SHP77 treated with DMSO at 0.1 percent for 48 hours (cell line): ENCODE results near the gene PAM16.

ENCODE experiments used
- DNase-seq: peaks from one replicate; lab custom pipeline; 2025; lab: John Stamatoyannopoulos, UW

The PAM16 gene

DNA sequence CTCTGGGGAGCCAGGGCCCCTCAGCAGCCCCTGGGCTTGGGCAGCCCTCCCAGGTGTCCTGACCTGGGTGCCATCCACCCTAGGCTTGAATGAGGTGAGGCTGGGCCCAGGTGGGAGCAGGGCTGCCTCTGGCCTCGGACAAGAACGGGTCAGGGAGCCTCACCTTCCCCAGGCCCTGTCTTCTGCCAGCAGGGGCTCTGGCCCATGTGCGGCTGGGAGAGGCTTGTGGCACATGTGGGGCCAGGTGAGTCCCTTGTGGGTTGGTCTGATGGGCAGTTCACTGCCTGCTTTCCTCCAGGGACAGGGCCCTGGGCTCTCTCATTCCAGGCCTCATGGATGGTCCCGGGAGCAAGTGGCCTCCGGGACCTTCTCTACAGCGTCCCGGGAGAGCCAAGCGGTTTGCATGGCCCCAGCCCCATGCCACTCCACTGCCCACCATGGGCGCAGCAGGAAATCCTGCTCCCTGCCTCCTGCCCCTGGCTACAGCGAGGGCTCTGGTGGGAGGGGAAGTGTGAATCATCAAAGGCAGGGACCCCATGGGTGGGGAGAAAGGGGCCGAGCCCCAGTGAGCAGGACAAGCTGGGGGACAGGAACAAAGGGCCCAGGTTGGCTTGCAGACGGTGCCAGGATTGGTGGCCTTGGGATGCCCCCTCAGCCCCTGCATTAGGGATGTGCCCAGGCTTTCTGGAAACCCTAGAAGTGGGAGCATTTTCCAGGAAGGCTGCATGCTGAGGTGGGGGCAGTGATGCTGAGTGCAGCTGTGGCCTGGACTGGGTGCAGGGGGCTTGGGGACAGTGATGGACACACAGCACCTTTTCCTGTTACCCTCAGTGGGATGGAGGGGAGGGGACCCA lies 32.7 kb upstream of the PAM16 start:
- DNase-seq: no peak

DNA sequence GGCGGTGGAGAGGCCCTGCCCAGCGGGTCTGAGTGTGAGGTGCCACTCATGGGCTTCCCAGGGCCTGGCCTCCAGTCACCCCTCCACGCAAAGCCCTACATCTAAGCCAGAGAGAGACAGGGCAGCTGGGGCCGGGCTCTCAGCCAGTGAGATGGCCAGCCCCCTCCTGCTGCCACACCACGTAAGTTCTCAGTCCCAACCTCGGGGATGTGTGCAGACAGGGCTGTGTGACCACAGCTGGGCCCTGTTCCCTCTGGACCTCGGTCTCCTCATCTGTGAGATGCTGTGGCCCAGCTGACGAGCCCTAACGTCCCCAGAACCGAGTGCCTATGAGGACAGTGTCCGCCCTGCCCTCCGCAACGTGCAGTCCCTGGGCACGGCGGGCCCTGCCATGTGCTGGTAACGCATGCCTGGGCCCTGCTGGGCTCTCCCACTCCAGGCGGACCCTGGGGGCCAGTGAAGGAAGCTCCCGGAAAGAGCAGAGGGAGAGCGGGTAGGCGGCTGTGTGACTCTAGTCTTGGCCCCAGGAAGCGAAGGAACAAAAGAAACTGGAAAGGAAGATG lies 31.8 kb upstream of the PAM16 start:
- DNase-seq: no peak

DNA sequence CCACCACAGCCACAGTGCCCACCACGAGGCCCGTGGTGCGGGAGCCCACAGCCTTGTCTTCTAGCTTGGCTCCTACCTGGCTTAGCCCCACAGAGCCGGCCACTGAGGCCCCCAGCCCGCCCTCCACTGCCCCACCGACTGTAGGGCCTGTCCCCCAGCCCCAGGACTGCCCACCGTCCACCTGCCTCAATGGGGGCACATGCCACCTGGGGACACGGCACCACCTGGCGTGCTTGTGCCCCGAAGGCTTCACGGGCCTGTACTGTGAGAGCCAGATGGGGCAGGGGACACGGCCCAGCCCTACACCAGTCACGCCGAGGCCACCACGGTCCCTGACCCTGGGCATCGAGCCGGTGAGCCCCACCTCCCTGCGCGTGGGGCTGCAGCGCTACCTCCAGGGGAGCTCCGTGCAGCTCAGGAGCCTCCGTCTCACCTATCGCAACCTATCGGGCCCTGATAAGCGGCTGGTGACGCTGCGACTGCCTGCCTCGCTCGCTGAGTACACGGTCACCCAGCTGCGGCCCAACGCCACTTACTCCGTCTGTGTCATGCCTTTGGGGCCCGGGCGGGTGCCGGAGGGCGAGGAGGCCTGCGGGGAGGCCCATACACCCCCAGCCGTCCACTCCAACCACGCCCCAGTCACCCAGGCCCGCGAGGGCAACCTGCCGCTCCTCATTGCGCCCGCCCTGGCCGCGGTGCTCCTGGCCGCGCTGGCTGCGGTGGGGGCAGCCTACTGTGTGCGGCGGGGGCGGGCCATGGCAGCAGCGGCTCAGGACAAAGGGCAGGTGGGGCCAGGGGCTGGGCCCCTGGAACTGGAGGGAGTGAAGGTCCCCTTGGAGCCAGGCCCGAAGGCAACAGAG lies 31.0 kb upstream of the PAM16 start:
- DNase-seq: no peak

DNA sequence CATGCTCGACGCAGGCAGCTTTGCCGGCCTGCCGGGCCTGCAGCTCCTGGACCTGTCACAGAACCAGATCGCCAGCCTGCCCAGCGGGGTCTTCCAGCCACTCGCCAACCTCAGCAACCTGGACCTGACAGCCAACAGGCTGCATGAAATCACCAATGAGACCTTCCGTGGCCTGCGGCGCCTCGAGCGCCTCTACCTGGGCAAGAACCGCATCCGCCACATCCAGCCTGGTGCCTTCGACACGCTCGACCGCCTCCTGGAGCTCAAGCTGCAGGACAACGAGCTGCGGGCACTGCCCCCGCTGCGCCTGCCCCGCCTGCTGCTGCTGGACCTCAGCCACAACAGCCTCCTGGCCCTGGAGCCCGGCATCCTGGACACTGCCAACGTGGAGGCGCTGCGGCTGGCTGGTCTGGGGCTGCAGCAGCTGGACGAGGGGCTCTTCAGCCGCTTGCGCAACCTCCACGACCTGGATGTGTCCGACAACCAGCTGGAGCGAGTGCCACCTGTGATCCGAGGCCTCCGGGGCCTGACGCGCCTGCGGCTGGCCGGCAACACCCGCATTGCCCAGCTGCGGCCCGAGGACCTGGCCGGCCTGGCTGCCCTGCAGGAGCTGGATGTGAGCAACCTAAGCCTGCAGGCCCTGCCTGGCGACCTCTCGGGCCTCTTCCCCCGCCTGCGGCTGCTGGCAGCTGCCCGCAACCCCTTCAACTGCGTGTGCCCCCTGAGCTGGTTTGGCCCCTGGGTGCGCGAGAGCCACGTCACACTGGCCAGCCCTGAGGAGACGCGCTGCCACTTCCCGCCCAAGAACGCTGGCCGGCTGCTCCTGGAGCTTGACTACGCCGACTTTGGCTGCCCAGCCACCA lies 30.2 kb upstream of the PAM16 start:
- DNase-seq: peak; percentile 69

DNA sequence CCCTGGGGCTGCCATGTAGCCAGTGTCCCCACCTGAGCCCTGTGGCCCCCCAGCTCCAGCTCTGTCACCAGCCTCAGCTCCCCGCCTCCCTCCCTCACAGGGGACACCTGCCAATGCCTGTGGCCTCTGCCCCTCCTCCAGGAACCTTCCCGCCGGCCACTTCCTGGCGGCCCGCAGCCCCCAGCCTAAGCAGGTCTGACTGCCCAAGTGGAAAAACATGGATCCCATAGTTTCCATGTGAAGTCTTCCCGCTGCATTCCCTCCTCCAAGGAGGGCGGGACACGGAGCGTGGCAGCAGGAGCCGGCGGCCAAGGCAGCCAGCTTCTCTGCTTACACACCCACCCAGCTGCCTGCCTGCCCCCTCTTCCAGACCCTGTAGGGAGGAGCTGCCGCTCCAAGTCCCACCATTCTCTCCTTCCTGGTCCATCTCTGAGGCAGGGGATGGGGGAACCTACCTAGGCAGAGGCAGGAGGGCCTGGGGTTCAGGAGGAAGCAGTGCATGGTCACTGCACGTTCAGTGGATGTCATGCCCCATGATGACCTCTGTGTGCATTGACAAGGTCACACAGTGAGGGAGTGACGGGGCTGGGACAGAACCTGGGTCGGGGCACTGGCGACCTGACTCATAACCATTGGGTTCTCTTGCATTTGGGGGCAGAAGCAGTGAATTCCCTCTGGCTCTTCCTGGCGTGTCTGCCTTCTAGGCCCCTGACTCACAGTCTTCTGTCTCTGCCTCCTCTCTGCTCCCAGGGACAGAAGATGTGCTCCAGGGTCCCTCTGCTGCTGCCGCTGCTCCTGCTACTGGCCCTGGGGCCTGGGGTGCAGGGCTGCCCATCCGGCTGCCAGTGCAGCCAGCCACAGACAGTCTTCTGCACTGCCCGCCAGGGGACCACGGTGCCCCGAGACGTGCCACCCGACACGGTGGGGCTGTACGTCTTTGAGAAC lies 29.3 kb upstream of the PAM16 start:
- no peak for DNase-seq

DNA sequence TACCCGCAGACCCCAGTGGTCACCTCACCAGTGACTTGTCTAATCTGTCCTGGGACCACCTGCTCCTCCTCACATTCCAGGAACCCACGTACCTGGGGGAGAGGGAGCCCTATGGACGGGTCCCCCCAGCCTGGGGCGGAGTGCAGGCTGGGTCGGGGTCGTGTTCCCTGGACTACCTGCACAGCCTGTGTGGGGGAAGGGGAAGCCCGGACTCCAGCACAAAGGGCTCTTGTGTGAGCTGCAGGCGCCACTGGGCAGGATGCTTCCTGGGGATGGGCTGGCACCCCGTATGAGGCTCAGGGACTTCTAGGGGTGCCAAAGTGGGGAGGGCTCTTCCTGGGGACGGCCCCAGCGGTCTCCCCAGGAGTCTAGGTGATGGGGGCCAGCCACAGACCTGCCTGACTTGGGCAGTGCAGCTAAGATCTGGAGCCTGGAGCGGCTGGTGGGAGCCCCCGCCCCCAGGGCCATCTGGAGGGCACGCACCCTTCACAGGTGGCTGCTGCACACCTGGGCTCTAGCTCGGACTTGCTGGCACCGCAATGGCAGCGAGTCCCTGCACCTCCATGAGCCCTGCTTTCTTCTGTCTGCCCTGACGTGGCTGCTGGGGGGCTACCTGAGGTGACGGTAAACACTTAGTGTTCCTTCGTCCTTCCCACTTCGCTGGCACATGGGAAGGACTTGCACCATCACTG lies 28.0 kb upstream of the PAM16 start:
- DNase-seq: no peak

DNA sequence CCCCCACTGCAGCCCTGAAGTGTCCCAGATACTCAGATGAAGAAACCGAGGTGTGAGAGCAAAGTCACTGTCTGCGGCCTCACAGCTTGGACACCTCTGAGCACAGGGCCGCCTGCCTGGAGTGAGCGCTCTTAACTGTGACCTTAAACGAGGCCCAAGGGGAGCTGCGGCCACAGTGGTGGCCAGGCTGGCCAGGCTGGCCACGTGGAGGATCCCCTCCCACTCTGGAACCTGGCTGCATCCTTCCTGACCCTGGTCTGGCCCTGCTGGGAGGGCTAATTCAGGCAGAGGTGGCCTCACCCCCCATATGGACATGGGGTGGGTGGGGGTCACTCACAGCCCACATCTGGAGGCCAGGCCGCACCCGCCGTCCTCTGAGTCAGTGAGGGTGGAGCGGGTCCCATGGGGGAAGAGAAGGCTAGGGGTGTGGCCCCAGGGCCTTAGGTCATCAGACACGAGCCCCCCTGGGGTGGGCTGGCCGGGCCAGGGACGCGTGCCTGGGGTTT lies 27.1 kb upstream of the PAM16 start:
- DNase-seq: no peak

DNA sequence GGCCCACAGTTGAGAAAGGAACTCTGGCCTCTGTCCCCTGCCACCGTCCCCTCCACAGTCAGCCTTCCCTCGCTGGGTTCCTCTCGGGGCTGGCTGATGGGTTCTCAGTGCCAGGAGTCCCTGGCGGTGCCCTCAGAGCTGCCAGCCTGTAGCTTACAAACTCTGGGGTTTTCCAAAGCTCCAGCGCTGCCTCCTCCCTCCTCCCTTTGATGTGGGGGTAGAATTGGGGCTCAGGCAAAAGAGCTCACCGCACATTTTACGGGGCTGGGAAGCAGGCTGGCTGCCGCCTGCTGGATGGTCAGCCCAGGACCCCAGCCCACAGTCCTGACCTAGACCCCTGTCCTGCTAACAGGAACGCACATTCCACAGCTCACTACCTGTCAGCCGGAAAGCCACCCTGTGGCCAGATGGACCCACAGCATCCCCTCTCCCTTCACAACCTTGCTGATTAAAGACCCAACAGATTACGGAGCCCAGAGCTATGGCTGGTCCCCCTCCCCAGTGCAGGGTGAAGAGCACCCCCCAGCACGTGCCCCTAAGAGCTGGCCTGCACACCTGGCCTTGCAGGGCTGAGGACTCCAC lies 26.5 kb upstream of the PAM16 start:
- DNase-seq: no peak

DNA sequence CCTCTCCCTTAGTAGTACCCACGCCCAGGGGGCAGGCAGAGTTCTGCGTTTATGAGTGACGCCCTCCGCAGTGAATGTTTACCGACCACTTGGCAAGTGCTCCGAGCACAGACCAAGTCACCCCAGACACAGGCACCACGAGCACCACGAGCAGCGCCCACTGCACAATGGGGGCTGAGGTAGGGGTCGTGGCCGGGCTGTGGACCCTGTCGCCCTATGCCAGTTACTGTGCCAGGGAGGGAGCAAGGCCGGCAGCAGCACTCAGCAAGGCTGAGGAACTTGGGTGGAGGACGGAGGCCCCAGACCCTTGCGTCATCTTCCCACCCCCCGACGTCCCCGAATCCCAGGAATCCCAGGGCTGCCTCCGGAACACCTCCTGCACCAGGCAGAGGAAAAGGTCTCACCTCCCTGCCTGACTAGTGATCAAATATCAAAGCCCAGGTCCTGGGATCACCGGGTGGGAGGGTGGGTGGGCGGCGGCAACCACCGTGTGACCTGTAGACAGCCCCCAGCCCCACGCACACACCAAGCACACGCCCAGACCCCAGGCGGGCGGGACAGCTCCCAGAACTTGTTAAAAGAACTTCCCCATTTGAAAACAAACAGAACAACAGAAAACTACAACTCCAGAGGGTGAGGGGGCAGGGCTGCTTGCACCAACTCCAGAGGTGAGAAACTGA lies 25.9 kb upstream of the PAM16 start:
- no peak for DNase-seq

DNA sequence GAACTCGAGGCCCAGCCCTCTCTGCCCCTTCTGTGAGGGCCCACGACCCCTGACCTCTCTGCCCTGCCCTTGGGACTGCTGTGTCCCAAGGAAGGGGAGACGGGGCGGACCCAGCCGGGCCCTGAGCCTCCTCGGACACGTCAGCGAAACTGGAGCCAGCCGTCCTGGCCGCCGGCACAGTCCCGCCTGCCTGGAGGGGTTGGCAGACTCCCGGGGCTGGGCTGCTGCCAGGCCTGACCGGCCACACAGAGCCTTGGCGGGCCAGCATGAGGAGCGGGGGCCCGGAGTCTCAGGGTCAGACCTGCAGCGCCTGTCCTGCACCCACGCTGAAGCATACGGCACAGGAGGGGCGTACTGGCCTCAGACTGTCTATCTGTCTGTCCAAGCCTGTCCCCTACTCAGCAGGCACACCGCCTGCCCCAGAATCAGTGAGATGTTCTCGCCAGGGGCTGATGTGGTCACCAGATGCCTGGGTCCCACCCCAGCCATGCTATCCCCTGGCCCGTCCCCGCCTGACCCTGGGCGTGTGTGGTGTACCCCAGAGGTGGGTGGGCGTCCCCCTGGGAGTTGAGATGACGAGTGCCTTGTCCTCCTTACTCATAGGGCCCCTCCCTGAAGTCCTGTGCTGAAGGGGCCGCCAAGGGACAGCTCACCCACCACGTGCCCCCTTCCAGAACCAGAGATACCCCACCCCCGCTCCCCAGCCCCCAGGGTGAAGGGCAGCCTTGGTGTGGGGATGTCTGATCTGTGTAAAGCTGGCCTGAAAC lies 25.2 kb upstream of the PAM16 start:
- no peak for DNase-seq

DNA sequence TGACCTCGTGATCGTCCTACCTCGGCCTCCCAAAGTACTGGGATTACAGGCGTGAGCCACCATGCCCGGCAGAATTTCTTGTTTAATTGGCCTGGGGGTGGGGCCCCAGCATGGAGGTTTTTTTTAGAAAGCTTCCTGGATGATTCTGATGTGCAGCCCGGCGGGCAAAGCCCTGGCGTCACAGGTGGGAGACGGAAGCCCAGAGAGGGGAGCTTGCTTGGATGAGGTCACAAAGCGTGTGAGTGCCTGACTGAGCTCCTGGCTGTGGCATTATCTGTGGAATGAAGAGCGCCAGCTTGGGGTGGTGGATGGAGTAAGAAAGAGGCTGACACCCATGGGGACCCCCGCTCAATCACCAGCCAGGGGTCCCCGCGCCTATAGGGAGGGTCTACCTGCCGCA lies 24.6 kb upstream of the PAM16 start:
- no peak for DNase-seq

DNA sequence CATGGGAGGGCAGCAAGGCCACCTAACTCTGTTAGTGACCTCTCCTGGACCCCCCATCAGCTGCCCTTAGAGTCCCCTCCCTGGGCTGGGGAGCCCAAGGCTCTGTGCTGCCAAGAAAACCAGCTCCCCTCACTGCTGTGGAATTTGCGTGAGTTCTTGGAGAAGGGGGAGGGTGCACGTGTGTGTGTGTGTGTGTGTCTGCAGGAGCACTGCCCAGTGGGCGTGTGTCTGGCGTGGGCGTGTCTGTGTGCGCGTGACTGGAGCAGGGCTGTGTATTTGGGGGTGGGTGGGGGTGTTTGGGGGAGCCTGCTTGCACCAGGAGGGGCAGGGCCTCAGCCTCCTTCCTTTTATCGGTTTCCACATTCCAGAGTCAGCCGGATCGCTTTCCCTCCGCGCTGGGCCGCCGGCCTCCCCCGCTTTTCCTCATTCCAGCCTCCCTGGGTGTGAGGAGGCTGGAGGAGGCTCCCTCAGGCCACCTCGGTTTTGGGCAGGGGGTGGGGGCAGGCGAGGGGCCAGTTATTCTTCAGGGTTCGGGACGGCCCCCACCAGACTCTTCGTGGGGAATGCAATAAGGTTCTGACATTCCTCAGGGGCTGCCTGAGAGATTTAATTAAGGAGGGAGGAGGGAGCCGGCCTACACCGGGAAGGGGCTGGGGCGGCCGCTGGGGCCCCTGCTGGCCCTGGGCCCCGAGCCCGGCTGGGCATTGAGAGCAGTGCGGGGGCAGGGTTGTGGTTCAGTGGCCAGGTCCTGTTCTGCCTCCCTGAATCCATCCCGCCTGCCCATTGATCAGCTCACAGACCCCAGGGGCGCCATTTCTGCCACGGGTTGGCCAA lies 23.0 kb upstream of the PAM16 start:
- no peak for DNase-seq

DNA sequence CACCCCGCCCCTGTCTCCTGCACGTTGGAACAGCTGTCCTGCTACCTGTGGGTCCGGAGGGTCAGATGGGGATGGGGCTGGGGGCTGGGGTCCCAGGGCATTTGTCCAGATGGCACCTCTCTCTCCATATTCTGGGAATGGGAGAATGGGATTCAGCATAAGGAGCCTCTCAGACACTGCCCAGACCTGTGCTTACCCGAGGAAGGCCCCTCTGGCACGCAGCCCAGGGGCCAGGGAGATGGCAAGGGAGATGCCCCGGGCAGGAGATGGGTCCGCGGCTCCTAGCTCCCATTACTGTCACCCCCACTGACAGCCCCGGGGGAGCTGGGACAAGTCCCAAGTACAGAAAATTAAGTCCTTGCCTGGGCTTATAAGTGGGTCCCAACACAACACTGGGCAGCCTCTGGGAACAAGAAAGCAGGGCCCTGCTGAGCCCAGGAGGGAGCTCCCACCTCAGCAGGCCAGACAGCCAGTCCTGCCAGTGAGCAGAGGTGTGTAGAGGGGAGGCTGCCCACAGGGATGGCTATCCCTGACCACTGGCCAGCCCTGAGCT lies 22.3 kb upstream of the PAM16 start:
- DNase-seq: no peak

DNA sequence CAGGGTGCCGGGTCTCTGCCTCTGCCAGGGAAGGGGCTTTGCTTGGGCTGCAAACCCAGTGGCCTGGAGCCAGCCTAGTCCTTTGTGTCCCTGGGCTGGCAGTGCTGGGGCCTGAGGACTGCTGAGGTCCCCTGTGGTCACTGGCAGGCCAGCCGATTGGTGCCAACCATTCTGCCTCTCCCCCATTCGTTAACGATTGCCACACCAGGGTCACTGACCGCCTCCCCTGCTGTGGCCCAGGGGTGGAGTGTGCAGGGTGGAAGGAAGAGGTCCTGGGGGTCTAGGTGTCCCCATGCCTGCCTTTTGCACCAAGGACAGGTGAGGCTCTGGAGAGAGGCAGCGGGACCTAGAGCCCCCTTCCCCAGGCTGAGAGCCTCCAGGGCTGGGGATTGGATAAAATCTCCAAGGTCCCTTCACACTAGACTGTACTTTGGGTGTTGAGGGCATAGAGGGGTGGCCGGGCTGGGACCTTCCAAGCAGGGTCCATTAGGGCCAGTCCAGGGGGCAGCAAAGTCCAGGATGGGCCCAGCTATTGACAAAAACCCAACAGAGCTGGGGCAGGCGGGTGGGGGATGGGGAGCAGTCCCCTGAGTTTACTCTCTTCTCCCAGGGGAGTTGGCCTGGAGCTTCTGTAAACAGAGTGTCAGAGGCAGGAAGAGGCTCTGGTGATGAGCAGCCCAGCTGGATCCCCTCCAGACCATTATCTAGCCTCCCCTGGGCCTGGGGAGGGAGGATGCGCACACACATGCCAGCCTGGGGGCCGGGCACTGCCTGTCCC lies 21.6 kb upstream of the PAM16 start:
- DNase-seq: peak; percentile 43

DNA sequence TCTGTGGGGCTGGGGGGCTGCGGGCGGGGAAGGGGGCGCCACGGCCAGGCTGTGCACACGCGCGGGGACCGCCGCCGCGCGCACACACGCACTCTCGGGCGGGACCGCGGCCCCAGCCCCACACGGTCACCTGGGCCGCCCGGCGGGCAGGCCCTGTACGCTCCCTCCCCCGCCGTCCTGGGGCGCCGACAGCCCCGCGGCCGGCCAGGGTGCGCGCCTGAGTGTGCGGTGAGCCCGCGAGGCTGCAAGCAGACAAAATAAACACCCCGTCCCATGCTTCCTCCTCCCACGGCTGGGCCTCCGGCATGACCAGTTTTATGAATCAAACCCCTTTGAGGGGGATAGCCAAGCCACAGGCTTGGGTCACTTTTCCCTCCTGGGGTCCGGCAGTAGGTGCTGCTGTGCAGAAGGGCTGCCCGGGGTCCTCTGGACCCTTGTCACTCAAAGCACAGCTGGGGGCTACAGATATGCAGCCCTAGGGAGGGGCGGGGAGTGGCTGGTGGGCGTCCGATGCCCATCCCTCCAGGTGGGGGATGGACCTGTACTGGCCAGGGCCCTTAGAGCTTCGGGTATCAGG lies 21.0 kb upstream of the PAM16 start:
- no peak for DNase-seq
